Spinal cord (tissue), 10 donors: Measurements from ENCODE around the gene PRKCE. TPM values are rescaled to one million over a fixed set of nuclear protein-coding genes. Genes with fewer than 3 reads are reported as not detected.

ENCODE experiments used
- DNase-seq, 6 donors: peaks; one replicate each; pipeline versions ENCODE4 v3.0.0 to v3.0.0-alpha.2; 2013 to 2015; ENCODE audit warnings: low spot score in 6 of 6, low read depth in 4 of 6
- H3K27ac ChIP-seq: one replicate; pipeline ENCODE4 v1.5.1; 2013; ENCODE audit warnings: low read depth, low read length, control low read depth
- H3K27me3 ChIP-seq: one replicate; pipeline ENCODE4 v1.6.1; 2013; ENCODE audit warnings: low read length; ENCODE audit not compliant: control insufficient read depth, insufficient read depth
- H3K36me3 ChIP-seq: one replicate; pipeline ENCODE4 v1.6.1; 2013; ENCODE audit warnings: low read length; ENCODE audit not compliant: control insufficient read depth, insufficient read depth
- H3K4me1 ChIP-seq: one replicate; pipeline ENCODE4 v1.6.1; 2013; ENCODE audit warnings: low read length; ENCODE audit not compliant: control insufficient read depth, insufficient read depth
- H3K4me3 ChIP-seq: one replicate; pipeline ENCODE4 v1.5.1; 2013; ENCODE audit warnings: low read depth, low read length, control low read depth
- H3K9me3 ChIP-seq: one replicate; pipeline ENCODE4 v1.6.1; 2013; ENCODE audit warnings: low read length; ENCODE audit not compliant: control insufficient read depth, insufficient read depth
- WGBS: methylation state at CpG from one replicate; pipeline ENCODE4 v1.1.5; 2013; ENCODE audit warnings: missing lambda C conversion rate; ENCODE audit not compliant: insufficient coverage; 5-methylcytosine and 5-hydroxymethylcytosine counted together
- polyA plus RNA-seq, 2 donors: library from polyadenylated mRNA; unstranded; fragments of 120-200 nt; gene quantifications; one replicate each; pipeline ENCODE4 v1.2.1, GENCODE V29; 2013; ENCODE audit not compliant: insufficient read length in 2 of 2
- total RNA-seq, 2 donors: library from RNA; depleted of rRNA in 1 of 2; stranded (reverse); fragments of 120-200 nt in 1 of 2; fragments of >200 nt in 1 of 2; gene quantifications; one replicate each; pipeline versions ENCODE4 v1.2.3 to v1.2.4, GENCODE V29; 2013 to 2014
- donor health status: healthy.

The PRKCE gene
- total and polyA plus RNA-seq, 4 donors = 22.9 to 48.5 (median 37.4) TPM

- Histone ChIP-seq H3K4me3 (no peak overlapping the region), H3K4me1 (no peaks in the 10 kb centered on the region), H3K36me3 (peaks cover 9% of the 10 kb centered on the region), H3K27me3 (no peaks in the 10 kb centered on the region), H3K9me3 (no peaks in the 10 kb centered on the region), H3K27ac (no peak overlapping the region)
- no peak for DNase-seq
Measured at GRCh38 chr2:46145840-46146239, 494.4 kb downstream of the PRKCE start.

- Histone ChIP-seq H3K27me3 (no peaks in the 10 kb centered on the region), H3K36me3 (peaks cover 17% of the 10 kb centered on the region), H3K4me1 (no peaks in the 10 kb centered on the region), H3K4me3 (no peak overlapping the region), H3K9me3 (no peaks in the 10 kb centered on the region), H3K27ac (no peak overlapping the region)
- 80% methylated on average over 3 of the region's 4 CpGs for WGBS
- no peak for DNase-seq
Measured at GRCh38 chr2:46146866-46147502, 495.5 kb downstream of the PRKCE start.

GRCh38 chr2:46147626-46148368 lies 496.3 kb downstream of the PRKCE start:
- H3K27me3 ChIP-seq = no peaks in the 10 kb centered on the region
- H3K4me1 ChIP-seq = no peaks in the 10 kb centered on the region
- H3K4me3 ChIP-seq = no peak overlapping the region
- H3K27ac ChIP-seq = no peak overlapping the region
- no peak for DNase-seq
- H3K36me3 ChIP-seq = peaks cover 17% of the 10 kb centered on the region
- no peaks in the 10 kb centered on the region for H3K9me3 ChIP-seq
- WGBS = 97% methylated on average over 4 of the region's 6 CpGs

- WGBS = 100% methylated on average over 1 of the region's 2 CpGs
- Histone ChIP-seq H3K27ac (no peak overlapping the region), H3K4me1 (peaks cover 1% of the 10 kb centered on the region), H3K4me3 (no peak overlapping the region), H3K36me3 (peaks cover 17% of the 10 kb centered on the region), H3K27me3 (no peaks in the 10 kb centered on the region), H3K9me3 (no peaks in the 10 kb centered on the region)
- no peak for DNase-seq
Measured at GRCh38 chr2:46148369-46148736, 496.9 kb downstream of the PRKCE start.

- Histone ChIP-seq H3K36me3 (peaks cover 16% of the 10 kb centered on the region), H3K27ac (no peak overlapping the region), H3K4me3 (no peak overlapping the region), H3K4me1 (peaks cover 4% of the 10 kb centered on the region), H3K27me3 (no peaks in the 10 kb centered on the region), H3K9me3 (no peaks in the 10 kb centered on the region)
- WGBS = 96% methylated on average over 3 of the region's 3 CpGs
- no peak for DNase-seq
Measured at GRCh38 chr2:46150445-46150955, 499.0 kb downstream of the PRKCE start.

- Histone ChIP-seq H3K9me3 (no peaks in the 10 kb centered on the region), H3K4me3 (no peak overlapping the region), H3K27me3 (no peaks in the 10 kb centered on the region), H3K4me1 (peaks cover 4% of the 10 kb centered on the region), H3K27ac (no peak overlapping the region), H3K36me3 (peaks cover 16% of the 10 kb centered on the region)
- no peak for DNase-seq
- WGBS = 78% methylated on average over 1 of the region's 4 CpGs
Measured at GRCh38 chr2:46151577-46151976, 500.1 kb downstream of the PRKCE start.

GRCh38 chr2:46153996-46154753 lies 502.7 kb downstream of the PRKCE start:
- H3K9me3 ChIP-seq = no peaks in the 10 kb centered on the region
- H3K27me3 ChIP-seq = no peaks in the 10 kb centered on the region
- 69% methylated on average over 14 of the region's 23 CpGs for WGBS
- H3K4me1 ChIP-seq = peaks cover 4% of the 10 kb centered on the region
- H3K36me3 ChIP-seq = peaks cover 15% of the 10 kb centered on the region
- H3K27ac ChIP-seq = no peak overlapping the region
- H3K4me3 ChIP-seq = no peak overlapping the region
- no peak for DNase-seq

GRCh38 chr2:46157072-46157965 lies 505.8 kb downstream of the PRKCE start:
- Histone ChIP-seq H3K4me1 (peaks cover 4% of the 10 kb centered on the region), H3K27ac (no peak overlapping the region), H3K36me3 (peaks cover 22% of the 10 kb centered on the region), H3K4me3 (no peak overlapping the region), H3K27me3 (no peaks in the 10 kb centered on the region), H3K9me3 (no peaks in the 10 kb centered on the region)
- DNase-seq = no peak
- WGBS = 81% methylated on average over 4 of the region's 9 CpGs

- no peak for DNase-seq
- Histone ChIP-seq H3K27me3 (no peaks in the 10 kb centered on the region), H3K9me3 (no peaks in the 10 kb centered on the region), H3K27ac (no peak overlapping the region), H3K4me1 (peaks cover 4% of the 10 kb centered on the region), H3K36me3 (peaks cover 22% of the 10 kb centered on the region), H3K4me3 (no peak overlapping the region)
- WGBS = 100% methylated on average over 1 of the region's 1 CpG
Measured at GRCh38 chr2:46157966-46158310, 506.5 kb downstream of the PRKCE start.
